Measurements from ENCODE around the gene GALNT12.

- TF ChIP-seq POLR2A (IDR thresholded peaks at IDR 0.05) (no peak), CTCF (IDR thresholded peaks at IDR 0.05) (no peak)
These were observed 26.9 kb downstream of the GALNT12 start for GRCh38 chr9:98834386-98834785.

Measured in esophagus squamous epithelium (tissue), 4 donors.